ENCODE data around the gene VAPB.

DNA sequence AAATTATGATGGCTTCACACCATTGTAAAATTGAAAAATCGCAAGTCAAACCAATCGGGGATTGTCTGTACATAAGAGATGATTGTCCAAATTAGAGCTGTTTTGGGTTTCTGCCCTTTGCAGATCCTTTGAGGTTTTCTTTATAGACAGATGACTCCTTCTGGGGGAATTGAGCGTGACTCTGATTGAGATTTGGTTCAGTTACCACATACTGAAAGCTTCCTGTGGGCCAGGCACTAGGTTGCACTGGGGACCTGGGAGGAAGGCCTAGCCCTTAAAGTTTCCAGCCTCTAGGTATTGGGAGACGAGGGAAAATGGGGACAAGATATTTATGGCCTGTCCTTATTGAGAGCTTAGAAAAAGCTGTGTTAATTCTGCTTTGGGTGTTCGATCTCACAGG lies 9.2 kb downstream of the VAPB start:
- TF ChIP-seq, protein P1, sequence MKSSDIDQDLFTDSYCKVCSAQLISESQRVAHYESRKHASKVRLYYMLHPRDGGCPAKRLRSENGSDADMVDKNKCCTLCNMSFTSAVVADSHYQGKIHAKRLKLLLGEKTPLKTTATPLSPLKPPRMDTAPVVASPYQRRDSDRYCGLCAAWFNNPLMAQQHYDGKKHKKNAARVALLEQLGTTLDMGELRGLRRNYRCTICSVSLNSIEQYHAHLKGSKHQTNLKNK (CRISPR knock-in tag; IDR thresholded peaks at IDR 0.05) = no peak
- TF ChIP-seq ZBTB21 (CRISPR knock-in tag; IDR thresholded peaks at IDR 0.05; ENCODE audit: borderline replicate concordance) (no peak), NFYB (CRISPR knock-in tag; conservative IDR thresholded peaks at IDR 0.05; ENCODE audit: low read depth) (no peak)

Measured in WTC11 (cell line).